Activated T-helper 1 cell treated with anti-CD3 and anti-CD28 coated beads, Interleukin-12 subunit alpha, Interleukin-12 subunit beta, Interleukin-2, Interleukin-4 antibody, amounts not matched to agents 30 ng/mL and 10 ng/mL and 1 ng/mL, durations not matched to agents 14 hours and 24 hours and 36 hours (primary cell): ENCODE data around the gene NARF. TPM values are rescaled to one million over a fixed set of nuclear protein-coding genes. Genes with fewer than 3 reads are reported as not detected.
"Not testable (repeated sequence)": the region's sequence is repeated elsewhere in the genome, so short reads cannot be mapped to it uniquely, and the experiment has no call there.

Experiments used
- DNase-seq: peaks from one replicate; pipeline ENCODE4 v3.0.0; 2021; ENCODE audit warnings: low spot score
- H3K27ac Mint-ChIP-seq: one replicate; pipeline ENCODE4 v1.8.0; 2021; ENCODE audit warnings: mild to moderate bottlenecking, mixed read lengths
- H3K27me3 Mint-ChIP-seq: one replicate; pipeline ENCODE4 v1.8.0; 2022; ENCODE audit warnings: mild to moderate bottlenecking, moderate library complexity, mixed read lengths; ENCODE audit not compliant: insufficient read depth
- H3K36me3 Mint-ChIP-seq: one replicate; pipeline ENCODE4 v1.8.0; 2021; ENCODE audit warnings: low read depth, mixed read lengths
- H3K4me1 Mint-ChIP-seq: one replicate; pipeline ENCODE4 v1.8.0; 2021; ENCODE audit warnings: low read depth, mixed read lengths
- H3K4me3 Mint-ChIP-seq: one replicate; pipeline ENCODE4 v1.8.0; 2021; ENCODE audit warnings: mild to moderate bottlenecking, moderate library complexity, mixed read lengths
- H3K9me3 Mint-ChIP-seq: one replicate; pipeline ENCODE4 v1.8.0; 2021; ENCODE audit warnings: mixed read lengths
- intact Hi-C: fragments of 100-400 bp; cut with micrococcal nuclease; formaldehyde crosslinking; loops from one replicate; pipeline ENCODE4 v1.15.1; 2024
- total RNA-seq: library from RNA; stranded (reverse); gene quantifications from 2 replicates; pipeline ENCODE4 v1.2.3, GENCODE V29; 2022

The NARF gene
- total RNA-seq, 1 donor from 2014 or later, result 103 TPM

- Mint-ChIP-seq H3K27me3 (no peaks in the 10 kb centered on the region), H3K36me3 (no peaks in the 10 kb centered on the region)
- intact Hi-C loops, result no loop called here
Observed at GRCh38 chr17:82507631-82508175, 49.2 kb downstream of the NARF start.

DNA sequence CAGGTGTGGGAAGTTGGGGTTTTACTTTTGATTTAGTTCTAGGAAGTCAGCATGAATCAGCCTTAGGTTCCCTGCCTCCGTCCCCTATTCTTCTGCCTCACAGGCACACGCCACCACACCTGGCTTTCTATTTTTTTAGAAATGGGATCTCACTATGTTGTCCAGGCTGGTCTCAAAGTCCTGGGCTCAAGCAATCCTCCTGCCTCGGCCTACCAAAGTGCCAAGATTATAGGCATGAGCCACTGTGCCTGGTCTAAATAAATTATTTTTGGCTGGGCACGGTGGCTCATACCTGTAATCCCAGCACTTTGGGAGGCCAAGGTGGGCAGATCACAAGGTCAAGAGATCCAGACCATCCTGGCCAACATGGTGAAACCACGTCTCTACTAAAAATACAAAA is 53.1 kb downstream of the NARF start:
- H3K27me3 Mint-ChIP-seq, H3K4me3 Mint-ChIP-seq, H3K4me1 Mint-ChIP-seq, intact Hi-C loops, H3K9me3 Mint-ChIP-seq, DNase-seq, H3K27ac Mint-ChIP-seq, H3K36me3 Mint-ChIP-seq: not testable (repeated sequence)

More at GRCh38 chr17:82507631-82508175, 49.2 kb downstream of the NARF start:
- no peaks in the 10 kb centered on the region for H3K9me3 Mint-ChIP-seq
- H3K4me1 Mint-ChIP-seq, result peaks cover 6% of the 10 kb centered on the region
- H3K27ac Mint-ChIP-seq, result peak overlapping the region; percentile 46
- DNase-seq, result no peak
- H3K4me3 Mint-ChIP-seq, result no peak overlapping the region

DNA sequence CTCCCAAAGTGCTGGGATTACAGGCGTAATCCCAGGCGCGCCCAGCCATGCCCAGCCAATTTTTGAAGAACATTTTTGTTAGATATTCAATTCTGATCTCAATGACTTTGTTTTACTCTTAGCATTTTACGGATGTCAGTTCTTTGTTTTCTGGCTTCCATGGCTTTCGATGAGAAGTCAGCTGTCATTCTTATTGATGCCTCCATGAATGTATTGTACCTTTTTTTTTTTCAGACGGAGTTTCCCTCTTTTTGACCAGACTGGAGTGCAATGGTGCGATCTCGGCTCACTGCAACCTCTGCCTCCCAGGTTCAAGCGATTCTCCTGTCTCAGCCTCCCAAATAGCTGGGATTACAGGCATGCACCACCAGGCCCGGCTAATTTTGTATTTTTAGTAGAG is 55.3 kb downstream of the NARF start:
- H3K4me3 Mint-ChIP-seq, H3K27ac Mint-ChIP-seq, intact Hi-C loops, DNase-seq, H3K36me3 Mint-ChIP-seq, H3K27me3 Mint-ChIP-seq, H3K4me1 Mint-ChIP-seq, H3K9me3 Mint-ChIP-seq: not testable (repeated sequence)

GRCh38 chr17:82517230-82517865 is 58.8 kb downstream of the NARF start:
- H3K27ac Mint-ChIP-seq, result no peak overlapping the region
- no peak for DNase-seq
- H3K4me1 Mint-ChIP-seq, result peaks cover 5% of the 10 kb centered on the region
- intact Hi-C loops, result no loop called here
- no peaks in the 10 kb centered on the region for H3K9me3 Mint-ChIP-seq
- H3K27me3 Mint-ChIP-seq, result no peaks in the 10 kb centered on the region
- peaks cover 6% of the 10 kb centered on the region for H3K36me3 Mint-ChIP-seq
- H3K4me3 Mint-ChIP-seq, result no peak overlapping the region

- H3K9me3 Mint-ChIP-seq, result no peaks in the 10 kb centered on the region
- H3K4me3 Mint-ChIP-seq, result peak within 1 kb of the TSS; percentile 90
- peak within 1 kb of the TSS; percentile 92 for H3K27ac Mint-ChIP-seq
- peaks cover 9% of the 10 kb centered on the region for H3K36me3 Mint-ChIP-seq
- H3K4me1 Mint-ChIP-seq, result peaks cover 14% of the 10 kb centered on the region
- H3K27me3 Mint-ChIP-seq, result no peaks in the 10 kb centered on the region
- intact Hi-C loops, result loop anchor here (1.0 to 2.0 kb wide), 4 partner anchors 13 to 68 kb away; partner anchors contain the start of gene CYBC1
- peak; percentile 96 for DNase-seq
Observed at GRCh38 chr17:82518826-82519810, 60.6 kb downstream of the NARF start, which contains the start of gene FOXK2. Gene FOXK2 (plus strand): TSS chr17:82519732. CDS start chr17:82519889, 157 bp downstream.

DNA sequence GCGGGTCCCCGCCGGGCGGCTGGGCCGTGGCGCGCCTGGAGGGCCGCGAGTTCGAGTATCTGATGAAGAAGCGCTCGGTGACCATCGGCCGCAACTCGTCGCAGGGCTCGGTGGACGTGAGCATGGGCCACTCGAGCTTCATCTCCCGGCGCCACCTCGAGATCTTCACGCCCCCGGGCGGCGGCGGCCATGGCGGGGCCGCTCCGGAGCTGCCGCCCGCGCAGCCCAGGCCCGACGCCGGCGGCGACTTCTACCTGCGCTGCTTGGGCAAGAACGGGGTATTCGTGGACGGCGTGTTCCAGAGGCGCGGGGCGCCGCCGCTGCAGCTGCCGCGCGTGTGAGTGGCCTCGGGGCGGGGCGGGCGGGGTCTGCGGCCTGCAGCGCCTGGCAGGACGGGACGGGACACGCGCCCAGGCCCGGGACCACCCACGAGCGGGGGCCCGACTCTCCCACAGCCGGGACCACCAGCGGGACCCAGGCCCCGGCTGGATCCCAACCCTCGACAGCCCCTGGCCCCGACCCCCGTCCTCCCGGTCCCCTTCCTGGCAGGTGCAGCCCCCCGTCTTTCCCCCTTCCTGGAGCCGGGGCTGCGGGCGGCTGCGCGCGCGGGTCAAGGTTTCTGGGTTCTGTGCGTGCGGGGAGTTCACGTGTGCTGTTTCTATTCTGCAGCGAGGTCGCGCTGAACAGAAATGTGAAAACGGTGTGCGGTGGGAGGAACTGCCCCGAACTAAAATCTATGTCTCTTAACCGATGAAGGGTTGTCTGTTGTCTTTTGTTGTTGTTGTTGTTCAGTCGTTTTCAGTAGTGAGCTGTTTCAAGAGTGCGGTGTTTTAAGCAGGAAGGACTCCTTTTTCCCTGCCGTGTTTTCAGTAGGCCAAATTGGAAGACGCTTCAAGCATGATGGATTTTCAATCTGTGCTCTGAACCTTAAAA is 61.7 kb downstream of the NARF start:
- Mint-ChIP-seq H3K27me3 (no peaks in the 10 kb centered on the region), H3K9me3 (no peaks in the 10 kb centered on the region), H3K27ac (peak overlapping the region; percentile 92), H3K36me3 (peaks cover 9% of the 10 kb centered on the region), H3K4me1 (peaks cover 21% of the 10 kb centered on the region), H3K4me3 (peak overlapping the region; percentile 90)
- intact Hi-C loops, result loop anchor here (1.0 to 2.0 kb wide), 5 partner anchors 14 to 69 kb away; partner anchors contain the start of genes CYBC1 and NARF
- DNase-seq, result peak; percentile 36

DNA sequence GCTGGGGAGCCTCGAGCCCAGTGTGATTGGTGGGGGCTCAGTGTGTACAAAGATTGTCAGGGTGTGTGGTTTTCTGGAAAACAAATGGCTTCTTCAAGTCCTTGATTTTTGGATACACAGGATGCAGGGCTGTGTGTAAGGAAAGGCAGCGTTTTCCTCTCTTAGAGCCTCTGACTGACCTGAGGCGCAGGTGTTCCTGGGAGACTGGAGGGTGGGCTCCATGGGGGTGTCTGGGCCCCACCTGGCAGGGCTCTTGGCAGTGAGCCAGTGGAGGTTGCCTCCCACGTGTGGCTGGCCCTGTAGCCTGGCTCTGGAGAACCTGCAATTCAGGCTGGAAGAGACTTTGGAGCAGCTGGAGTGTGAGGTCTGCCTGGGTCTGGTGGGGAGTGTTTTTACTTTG is 66.0 kb downstream of the NARF start:
- Mint-ChIP-seq H3K4me1 (peaks cover 42% of the 10 kb centered on the region), H3K4me3 (no peak overlapping the region)
- intact Hi-C loops, result no loop called here

GRCh38 chr17:82525712-82526111 is 67.2 kb downstream of the NARF start:
- Mint-ChIP-seq H3K36me3 (peaks cover 6% of the 10 kb centered on the region), H3K27me3 (no peaks in the 10 kb centered on the region), H3K9me3 (no peaks in the 10 kb centered on the region), H3K4me1 (peaks cover 45% of the 10 kb centered on the region), H3K4me3 (no peak overlapping the region), H3K27ac (no peak overlapping the region)
- intact Hi-C loops, result no loop called here
- DNase-seq, result no peak

More for the DNA sequence above, 66.0 kb downstream of the NARF start:
- Mint-ChIP-seq H3K27ac (peak overlapping the region; percentile 29), H3K9me3 (no peaks in the 10 kb centered on the region), H3K27me3 (no peaks in the 10 kb centered on the region), H3K36me3 (peaks cover 9% of the 10 kb centered on the region)
- DNase-seq, result no peak

- Mint-ChIP-seq H3K27ac (no peak overlapping the region), H3K4me1 (peaks cover 44% of the 10 kb centered on the region)
Observed at GRCh38 chr17:82527898-82528297, 69.4 kb downstream of the NARF start.

GRCh38 chr17:82528484-82529265 is 70.1 kb downstream of the NARF start:
- Mint-ChIP-seq H3K4me3 (no peak overlapping the region), H3K4me1 (peaks cover 42% of the 10 kb centered on the region), H3K36me3 (peaks cover 5% of the 10 kb centered on the region), H3K9me3 (no peaks in the 10 kb centered on the region), H3K27me3 (no peaks in the 10 kb centered on the region), H3K27ac (peak overlapping the region; percentile 24)
- no peak for DNase-seq
- intact Hi-C loops, result no loop called here

More at GRCh38 chr17:82527898-82528297, 69.4 kb downstream of the NARF start:
- H3K27me3 Mint-ChIP-seq, result no peaks in the 10 kb centered on the region
- H3K36me3 Mint-ChIP-seq, result peaks cover 7% of the 10 kb centered on the region
- intact Hi-C loops, result no loop called here
- H3K9me3 Mint-ChIP-seq, result no peaks in the 10 kb centered on the region
- no peak for DNase-seq
- H3K4me3 Mint-ChIP-seq, result no peak overlapping the region

DNA sequence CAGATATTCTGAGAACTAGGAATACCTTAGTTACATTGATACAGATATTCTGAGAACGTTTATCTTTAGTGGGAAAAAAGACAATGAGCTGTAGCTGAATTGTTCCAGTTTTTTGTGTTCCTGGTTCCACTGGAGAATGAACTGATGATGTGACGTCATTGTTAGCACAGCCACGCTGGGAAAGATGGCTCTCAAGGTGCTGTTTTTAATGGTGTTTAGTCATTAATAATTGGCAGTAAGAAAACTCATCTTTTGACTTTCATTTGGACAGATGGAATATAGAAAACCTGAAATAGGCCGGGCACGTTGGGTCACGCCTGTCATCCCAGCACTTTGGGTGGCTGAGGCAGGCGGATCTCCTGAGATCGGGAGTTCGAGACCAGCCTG is 71.4 kb downstream of the NARF start:
- Mint-ChIP-seq H3K4me1 (peaks cover 48% of the 10 kb centered on the region), H3K27ac (no peak overlapping the region), H3K4me3 (no peak overlapping the region), H3K9me3 (no peaks in the 10 kb centered on the region), H3K27me3 (no peaks in the 10 kb centered on the region), H3K36me3 (peaks cover 5% of the 10 kb centered on the region)
- no peak for DNase-seq
- intact Hi-C loops, result no loop called here
